ENCODE measurements around the gene GOLGA6L2.
"Not testable (repeated sequence)": the region's sequence is repeated elsewhere in the genome, so short reads cannot be mapped to it uniquely, and the experiment has no call there.

The GOLGA6L2 gene

GRCh38 chr15:23438816-23439466 is 8.1 kb downstream of the GOLGA6L2 start:
- H3K36me3 ChIP-seq (replicated peaks): no peaks in the 10 kb centered on the region
- H3K4me3 ChIP-seq (ENCODE audit: low read depth, low read length): no peak overlapping the region
- no peaks in the 10 kb centered on the region for H3K27me3 ChIP-seq (replicated peaks)
- no peak overlapping the region for H3K27ac ChIP-seq
- TF ChIP-seq CTCF (IDR thresholded peaks at IDR 0.05; ENCODE audit: low read depth, low read length, missing control alignments): no peak
- in situ Hi-C loops (cut with HindIII; ENCODE audit: low pct_ligation_motif_present, low sequenced_read_pairs): no loop called here
- DNase-seq: no peak

- in situ Hi-C loops (cut with HindIII; ENCODE audit: low pct_ligation_motif_present, low sequenced_read_pairs): no loop called here
- no peak for TF ChIP-seq CTCF (IDR thresholded peaks at IDR 0.05; ENCODE audit: low read depth, low read length, missing control alignments)
- H3K27me3 ChIP-seq (replicated peaks): no peaks in the 10 kb centered on the region
Observed at GRCh38 chr15:23437673-23438072, 9.4 kb downstream of the GOLGA6L2 start.

GRCh38 chr15:23437146-23437545 is 9.9 kb downstream of the GOLGA6L2 start:
- no peak for DNase-seq

More at GRCh38 chr15:23437673-23438072, 9.4 kb downstream of the GOLGA6L2 start:
- no peak for DNase-seq
- no peak overlapping the region for H3K27ac ChIP-seq
- no peak overlapping the region for H3K4me3 ChIP-seq (ENCODE audit: low read depth, low read length)
- no peaks in the 10 kb centered on the region for H3K36me3 ChIP-seq (replicated peaks)

GRCh38 chr15:23436421-23436820 is 10.6 kb downstream of the GOLGA6L2 start:
- Histone ChIP-seq H3K27me3 (replicated peaks) (no peaks in the 10 kb centered on the region), H3K36me3 (replicated peaks) (no peaks in the 10 kb centered on the region), H3K4me3 (ENCODE audit: low read depth, low read length) (no peak overlapping the region), H3K27ac (no peak overlapping the region)
- TF ChIP-seq CTCF (IDR thresholded peaks at IDR 0.05; ENCODE audit: low read depth, low read length, missing control alignments): no peak
- DNase-seq: no peak
- in situ Hi-C loops (cut with HindIII; ENCODE audit: low pct_ligation_motif_present, low sequenced_read_pairs): no loop called here

More at GRCh38 chr15:23437146-23437545, 9.9 kb downstream of the GOLGA6L2 start:
- no peaks in the 10 kb centered on the region for H3K27me3 ChIP-seq (replicated peaks)
- H3K4me3 ChIP-seq (ENCODE audit: low read depth, low read length): no peak overlapping the region
- no peaks in the 10 kb centered on the region for H3K36me3 ChIP-seq (replicated peaks)
- in situ Hi-C loops (cut with HindIII; ENCODE audit: low pct_ligation_motif_present, low sequenced_read_pairs): no loop called here
- H3K27ac ChIP-seq: no peak overlapping the region
- no peak for TF ChIP-seq CTCF (IDR thresholded peaks at IDR 0.05; ENCODE audit: low read depth, low read length, missing control alignments)

- H3K36me3 ChIP-seq (replicated peaks); in situ Hi-C loops (cut with HindIII; ENCODE audit: low pct_ligation_motif_present, low sequenced_read_pairs); H3K27me3 ChIP-seq (replicated peaks); H3K27ac ChIP-seq; DNase-seq; H3K4me3 ChIP-seq (ENCODE audit: low read depth, low read length): not testable (repeated sequence)
Observed at GRCh38 chr15:23434699-23435098, 12.3 kb downstream of the GOLGA6L2 start.

- in situ Hi-C loops (cut with HindIII; ENCODE audit: low pct_ligation_motif_present, low sequenced_read_pairs); H3K27ac ChIP-seq; DNase-seq; H3K36me3 ChIP-seq (replicated peaks); H3K4me3 ChIP-seq (ENCODE audit: low read depth, low read length); H3K27me3 ChIP-seq (replicated peaks): not testable (repeated sequence)
Observed at GRCh38 chr15:23425327-23425726, 21.7 kb downstream of the GOLGA6L2 start.
